Stomach (tissue), 9 donors: ENCODE measurements around the gene OPHN1. TPM values are rescaled to one million over a fixed set of nuclear protein-coding genes. Genes with fewer than 3 reads are reported as not detected.
"Not testable (repeated sequence)": the region's sequence is repeated elsewhere in the genome, so short reads cannot be mapped to it uniquely, and the experiment has no call there.

ENCODE experiments used
- DNase-seq, 2 donors: peaks; one replicate each; pipeline versions ENCODE4 v3.0.0 to v3.0.0-alpha.2; 2013 to 2019
- H3K27ac ChIP-seq, 5 donors: fragments of 200-600 bp in 4 of 5; sonication (generic) in 4 of 5; one replicate each; pipeline ENCODE4 v1.5.1; 2013 to 2019; ENCODE audit warnings: mild to moderate bottlenecking in 1 of 5, moderate library complexity in 1 of 5
- H3K27me3 ChIP-seq, 3 donors: fragments of 200-600 bp; sonication (generic); one replicate each; pipeline ENCODE4 v1.5.1; 2017 to 2019; ENCODE audit warnings: mixed run types in 1 of 3
- H3K36me3 ChIP-seq, 4 donors: fragments of 200-600 bp; sonication (generic); 1 replicate in 3 of 4; 2 replicates in 1 of 4; pipeline ENCODE4 v1.5.1; 2016 to 2019
- H3K4me1 ChIP-seq, 4 donors: fragments of 200-600 bp; sonication (generic); one replicate each; pipeline ENCODE4 v1.5.1; 2016 to 2019
- H3K4me3 ChIP-seq, 4 donors: fragments of 200-600 bp; sonication (generic) in 3 of 4; one replicate each; pipeline ENCODE4 v1.5.1; 2016 to 2019; ENCODE audit warnings: mild to moderate bottlenecking in 1 of 4
- H3K9me3 ChIP-seq, 4 donors: fragments of 200-600 bp; sonication (generic); one replicate each; pipeline ENCODE4 v1.5.1; 2016 to 2019
- EP300 ChIP-seq: sonication (generic); formaldehyde crosslinking; IDR thresholded peaks from one replicate; pipeline ENCODE4 v1.6.1; 2017; ENCODE audit warnings: antibody characterized with exemption
- POLR2A ChIP-seq, 4 donors: fragments of 450-650 bp; IDR thresholded peaks; one replicate each; pipeline ENCODE4 v1.6.1; 2016; ENCODE audit warnings: antibody characterized with exemption in 4 of 4, control low read depth in 2 of 4, mild to moderate bottlenecking in 1 of 4, moderate library complexity in 1 of 4
- POLR2AphosphoS5 ChIP-seq, 3 donors: sonication (generic); formaldehyde crosslinking; IDR thresholded peaks; one replicate each; pipeline ENCODE4 v1.6.1; 2016; ENCODE audit warnings: antibody characterized with exemption in 3 of 3
- WGBS, 5 donors: extraction: QIAGEN DNeasy Blood & Tissue Kit in 3 of 5; methylation state at CpG; one replicate each; pipeline versions ENCODE4 v1.1.5 to v1.1.7; 2013 to 2018; 5-methylcytosine and 5-hydroxymethylcytosine counted together
- intact Hi-C: fragments of 100-400 bp; cut with DNase I; formaldehyde crosslinking; loops from one replicate; pipeline ENCODE4 v1.15.1; 2023; ENCODE audit warnings: low total_unique reads
- polyA plus RNA-seq, 3 donors: library from polyadenylated mRNA; stranded (reverse); fragments of 200-250 nt; gene quantifications; one replicate each; pipeline ENCODE4 v1.2.3, GENCODE V29; 2013
- total RNA-seq, 5 donors: library from RNA; depleted of rRNA; stranded (reverse); fragments of >200 nt; gene quantifications; one replicate each; pipeline versions ENCODE4 v1.1.0 to v1.2.3, GENCODE V29; 2014 to 2016
- TF ChIP-seq, protein P1 (sequence below), 7 experiments: fragments of 450-650 bp in 4 of 7; fragments of 200-600 bp in 3 of 7; sonication (generic) in 3 of 7; IDR thresholded peaks; one replicate each; pipeline ENCODE4 v1.5.1; 2016 to 2019; ENCODE audit warnings: antibody characterized with exemption in 7 of 7, control low read depth in 2 of 7, mild to moderate bottlenecking in 1 of 7
- donor health status: healthy with polysubstance abuse.
- donor health status: Bipolar disorder and iron deficiency.
- donor health status: healthy.

Gene OPHN1
- total and polyA plus RNA-seq, 8 donors, result 0.78 to 76.4 (median 5.0) TPM

DNA sequence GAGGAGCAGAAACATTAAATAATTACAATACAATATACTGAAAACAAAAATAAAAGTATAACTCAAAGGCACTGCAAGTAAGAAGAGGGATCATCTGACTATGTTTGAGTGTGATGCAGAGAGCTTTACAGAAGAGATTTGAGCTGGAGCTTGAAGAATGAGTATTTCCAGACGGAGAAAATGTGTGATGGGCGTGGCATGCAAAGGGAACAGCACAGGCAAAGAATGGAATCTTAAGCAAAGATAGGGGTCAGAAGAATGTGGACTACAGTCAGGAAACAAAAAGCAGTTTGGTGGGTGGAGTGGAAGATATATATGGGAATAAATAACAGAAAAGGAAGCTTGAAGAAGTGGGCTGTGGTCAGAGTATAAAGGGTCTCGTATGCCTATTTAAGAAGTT is 45.5 kb downstream of the OPHN1 start:
- DNase-seq, result peak in 1 of 2 donors; percentile 23
- intact Hi-C loops, result no loop called here
- Histone ChIP-seq H3K36me3 (no peaks in the 10 kb centered on the region), H3K4me1 (peaks cover 0 to 3% (median 0%) of the 10 kb centered on the region in 4 donors), H3K9me3 (no peaks in the 10 kb centered on the region), H3K27ac (no peak overlapping the region), H3K4me3 (no peak overlapping the region), H3K27me3 (no peaks in the 10 kb centered on the region)
- WGBS, 5 donors, result 47 to 68% (median 59%) methylated on average over 3 of the region's 3 CpGs
- no peak for TF ChIP-seq POLR2AphosphoS5 (IDR thresholded peaks at IDR 0.05)
- no peak for TF ChIP-seq EP300
- TF ChIP-seq, protein P1, sequence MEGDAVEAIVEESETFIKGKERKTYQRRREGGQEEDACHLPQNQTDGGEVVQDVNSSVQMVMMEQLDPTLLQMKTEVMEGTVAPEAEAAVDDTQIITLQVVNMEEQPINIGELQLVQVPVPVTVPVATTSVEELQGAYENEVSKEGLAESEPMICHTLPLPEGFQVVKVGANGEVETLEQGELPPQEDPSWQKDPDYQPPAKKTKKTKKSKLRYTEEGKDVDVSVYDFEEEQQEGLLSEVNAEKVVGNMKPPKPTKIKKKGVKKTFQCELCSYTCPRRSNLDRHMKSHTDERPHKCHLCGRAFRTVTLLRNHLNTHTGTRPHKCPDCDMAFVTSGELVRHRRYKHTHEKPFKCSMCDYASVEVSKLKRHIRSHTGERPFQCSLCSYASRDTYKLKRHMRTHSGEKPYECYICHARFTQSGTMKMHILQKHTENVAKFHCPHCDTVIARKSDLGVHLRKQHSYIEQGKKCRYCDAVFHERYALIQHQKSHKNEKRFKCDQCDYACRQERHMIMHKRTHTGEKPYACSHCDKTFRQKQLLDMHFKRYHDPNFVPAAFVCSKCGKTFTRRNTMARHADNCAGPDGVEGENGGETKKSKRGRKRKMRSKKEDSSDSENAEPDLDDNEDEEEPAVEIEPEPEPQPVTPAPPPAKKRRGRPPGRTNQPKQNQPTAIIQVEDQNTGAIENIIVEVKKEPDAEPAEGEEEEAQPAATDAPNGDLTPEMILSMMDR (IDR thresholded peaks at IDR 0.05), result no peak
- TF ChIP-seq POLR2A (IDR thresholded peaks at IDR 0.05), result no peak

DNA sequence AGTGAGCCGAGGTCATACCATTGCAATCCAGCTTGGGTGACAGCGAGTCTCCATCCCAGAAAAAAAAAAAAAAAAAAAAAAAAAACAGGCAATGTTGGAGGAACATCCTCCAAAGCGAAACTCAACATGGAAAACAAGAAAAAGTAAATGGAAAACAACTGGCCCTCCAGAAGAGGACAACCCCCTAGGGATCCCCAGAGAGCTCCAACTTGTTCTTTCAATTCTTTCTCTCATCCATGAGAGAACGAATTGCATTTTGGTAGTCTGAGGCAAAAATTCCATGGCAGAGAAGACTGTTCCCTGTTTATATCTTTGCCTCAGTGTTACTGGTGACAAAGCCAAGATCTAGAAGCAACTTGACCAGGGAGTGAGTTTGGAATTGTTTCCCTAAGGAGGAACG is 49.8 kb downstream of the OPHN1 start:
- Histone ChIP-seq H3K36me3 (no peaks in the 10 kb centered on the region), H3K9me3 (no peaks in the 10 kb centered on the region), H3K27ac (no peak overlapping the region), H3K4me3 (no peak overlapping the region), H3K27me3 (no peaks in the 10 kb centered on the region), H3K4me1 (peaks cover 0 to 3% (median 0%) of the 10 kb centered on the region in 4 donors)
- WGBS, 5 donors, result 61 to 89% (median 76%) methylated on average over 4 to 5 of the region's 5 CpGs
- DNase-seq, result no peak
- intact Hi-C loops, result no loop called here
- TF ChIP-seq EP300 (no peak), POLR2A (IDR thresholded peaks at IDR 0.05) (no peak), POLR2AphosphoS5 (IDR thresholded peaks at IDR 0.05) (no peak)
- TF ChIP-seq, protein P1 (IDR thresholded peaks at IDR 0.05), result no peak

DNA sequence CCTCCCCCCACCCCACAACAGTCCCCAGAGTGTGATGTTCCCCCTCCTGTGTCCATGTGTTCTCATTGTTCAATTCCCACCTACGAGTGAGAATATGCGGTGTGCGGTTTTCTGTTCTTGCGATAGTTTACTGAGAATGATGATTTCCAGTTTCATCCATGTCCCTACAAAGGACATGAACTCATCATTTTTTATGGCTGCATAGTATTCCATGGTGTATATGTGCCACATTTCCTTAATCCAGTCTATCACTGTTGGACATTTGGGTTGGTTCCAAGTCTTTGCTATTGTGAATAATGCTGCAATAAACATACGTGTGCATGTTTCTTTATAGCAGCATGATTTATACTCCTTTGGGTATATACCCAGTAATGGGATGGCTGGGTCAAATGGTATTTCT is 55.7 kb downstream of the OPHN1 start:
- H3K27me3 ChIP-seq, H3K4me3 ChIP-seq, H3K9me3 ChIP-seq, H3K27ac ChIP-seq, H3K36me3 ChIP-seq, DNase-seq, intact Hi-C loops, H3K4me1 ChIP-seq: not testable (repeated sequence)
- WGBS, 5 donors, result 93 to 100% (median 95%) methylated on average over 5 of the region's 5 CpGs

DNA sequence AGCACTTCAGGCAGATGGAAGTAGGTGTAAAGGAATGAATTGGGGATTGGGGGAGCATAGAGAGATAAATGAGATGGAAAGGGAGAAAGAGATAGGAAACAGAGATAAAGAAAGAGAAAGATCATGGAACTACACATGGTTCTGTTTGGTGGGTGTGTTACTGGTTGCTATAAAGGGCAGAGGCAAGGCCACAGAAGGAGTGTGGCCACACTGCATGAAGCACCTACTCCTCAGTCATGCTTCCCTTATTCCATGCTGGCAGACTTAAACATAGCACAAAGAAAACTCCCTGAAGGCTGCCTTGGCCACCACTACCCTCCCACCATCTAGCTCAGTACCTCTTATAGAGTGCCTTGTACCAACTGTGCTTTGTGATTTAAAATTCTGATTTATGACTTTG is 56.9 kb downstream of the OPHN1 start:
- intact Hi-C loops, result no loop called here
- Histone ChIP-seq H3K27ac (no peak overlapping the region), H3K4me3 (no peak overlapping the region), H3K4me1 (no peaks in the 10 kb centered on the region), H3K36me3 (no peaks in the 10 kb centered on the region), H3K9me3 (no peaks in the 10 kb centered on the region), H3K27me3 (no peaks in the 10 kb centered on the region)
- DNase-seq, result no peak
- TF ChIP-seq POLR2A (IDR thresholded peaks at IDR 0.05) (no peak), EP300 (no peak)
- TF ChIP-seq, protein P1 (IDR thresholded peaks at IDR 0.05), result no peak

DNA sequence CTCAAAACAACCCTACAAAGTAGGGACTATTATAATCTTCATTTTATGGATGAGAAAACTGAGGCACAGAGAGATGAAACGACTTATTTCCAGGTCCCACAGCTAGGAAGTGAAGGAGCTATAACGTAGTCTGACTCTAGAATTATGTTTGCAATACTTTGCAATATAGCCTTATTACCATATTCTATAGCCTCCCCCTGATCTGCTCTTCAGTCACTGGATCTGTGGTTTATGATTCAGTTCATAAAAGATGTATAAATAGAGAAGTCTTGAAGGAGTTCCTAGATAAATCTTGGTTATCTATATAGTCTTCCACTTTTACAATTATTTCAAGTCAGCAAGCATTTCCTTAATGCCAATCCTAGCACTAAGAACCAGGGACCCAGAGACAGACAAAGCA is 57.5 kb downstream of the OPHN1 start:
- Histone ChIP-seq H3K36me3 (no peaks in the 10 kb centered on the region), H3K9me3 (no peaks in the 10 kb centered on the region), H3K27me3 (no peaks in the 10 kb centered on the region), H3K4me3 (no peak overlapping the region), H3K4me1 (no peaks in the 10 kb centered on the region), H3K27ac (no peak overlapping the region)
- intact Hi-C loops, result no loop called here
- WGBS, 5 donors, result 59 to 96% (median 84%) methylated on average over 2 of the region's 2 CpGs
- DNase-seq, result no peak
- TF ChIP-seq POLR2AphosphoS5 (IDR thresholded peaks at IDR 0.05) (no peak), EP300 (no peak), POLR2A (IDR thresholded peaks at IDR 0.05) (no peak)
- TF ChIP-seq, protein P1 (IDR thresholded peaks at IDR 0.05), result no peak
